IMR-90 (cell line): ENCODE measurements around the gene HAND2. TPM values are rescaled to one million over a fixed set of nuclear protein-coding genes. Genes with fewer than 3 reads are reported as not detected.
A peak's percentile ranks its signal among the peaks of the same experiment; 100 is the strongest.

ENCODE experiments used
- ATAC-seq: fragments of 200-7000 bp; cut with Tn5 transposase; 2 replicates; pipeline ENCODE4 v1.9.1; 2020; ENCODE audit warnings: low read depth, mild to moderate bottlenecking, moderate library complexity
- BruUV-seq: library from RNA; stranded (reverse); fragments of 400-500 nt; replicated peaks from 2 replicates; lab custom pipeline; 2021; lab: Mats Ljungman, UMichigan
- CTCF ChIA-PET: fragments of 300-600 bp; formaldehyde crosslinking; extraction: SDS; loops from one replicate; lab custom pipeline; 2021; ENCODE audit warnings: antibody characterized with exemption; lab: Yijun Ruan, JAX
- POLR2A ChIA-PET: fragments of 300-600 bp; sonication (Branson Sonifier 250); formaldehyde crosslinking; loops from one replicate; lab custom pipeline; 2022; ENCODE audit warnings: antibody characterized with exemption; ENCODE audit not compliant: unreplicated experiment; lab: Charles Lee
- DNase-seq: peaks from one replicate; pipeline ENCODE4 v3.0.0; 2013
- H2AFZ ChIP-seq: replicated peaks from 2 replicates; pipeline ENCODE3; 2013; ENCODE audit warnings: low read length, mild to moderate bottlenecking; ENCODE audit not compliant: poor library complexity
- H2AK5ac ChIP-seq: 2 replicates; pipeline ENCODE4 v1.6.1; 2013; ENCODE audit warnings: low read depth, low read length, inconsistent platforms
- H2AK9ac ChIP-seq: replicated peaks from 2 replicates; pipeline ENCODE3; 2013; ENCODE audit warnings: mild to moderate bottlenecking, low read depth, low read length, moderate library complexity; ENCODE audit not compliant: poor library complexity
- H2BK120ac ChIP-seq: 2 replicates; pipeline ENCODE4 v1.6.1; 2013; ENCODE audit warnings: low read depth, low read length, inconsistent platforms
- H2BK15ac ChIP-seq: 3 replicates; pipeline ENCODE4 v1.6.1; 2013; ENCODE audit warnings: low read depth, low read length, inconsistent platforms
- H2BK20ac ChIP-seq: 2 replicates; pipeline ENCODE4 v1.6.1; 2013; ENCODE audit warnings: low read depth, mild to moderate bottlenecking, inconsistent platforms, low read length, moderate library complexity
- H2BK5ac ChIP-seq: 2 replicates; pipeline ENCODE4 v1.6.1; 2013; ENCODE audit warnings: mild to moderate bottlenecking, low read depth, low read length, inconsistent platforms; ENCODE audit not compliant: poor library complexity, severe bottlenecking
- H3K14ac ChIP-seq: replicated peaks from 2 replicates; pipeline ENCODE4 v1.6.1; 2013; ENCODE audit warnings: low read depth, low read length, inconsistent platforms
- H3K18ac ChIP-seq: 2 replicates; pipeline ENCODE4 v1.6.1; 2013; ENCODE audit warnings: low read depth, low read length, control low read depth
- H3K23ac ChIP-seq: 2 replicates; pipeline ENCODE4 v1.6.1; 2013; ENCODE audit warnings: low read depth, low read length, inconsistent platforms
- H3K27ac ChIP-seq: 2 replicates; pipeline ENCODE4 v1.5.1; 2013; ENCODE audit warnings: mild to moderate bottlenecking, control low read depth, low read length; ENCODE audit not compliant: insufficient read depth
- H3K27me3 ChIP-seq: 2 replicates; pipeline ENCODE4 v1.6.1; 2013; ENCODE audit warnings: low read length; ENCODE audit not compliant: control insufficient read depth, insufficient read depth
- H3K36me3 ChIP-seq: 2 replicates; pipeline ENCODE4 v1.6.1; 2013; ENCODE audit warnings: low read length, mixed read lengths; ENCODE audit not compliant: control insufficient read depth, insufficient read depth
- H3K4ac ChIP-seq: 2 replicates; pipeline ENCODE4 v1.6.1; 2013; ENCODE audit warnings: low read depth, low read length, inconsistent platforms
- H3K4me1 ChIP-seq: 2 replicates; pipeline ENCODE4 v1.6.1; 2013; ENCODE audit warnings: low read length, mixed read lengths; ENCODE audit not compliant: control insufficient read depth, insufficient read depth
- H3K4me2 ChIP-seq: 2 replicates; pipeline ENCODE4 v1.6.1; 2013; ENCODE audit warnings: low read depth, mild to moderate bottlenecking, control low read depth, low read length, moderate library complexity
- H3K4me3 ChIP-seq: 2 replicates; pipeline ENCODE4 v1.5.1; 2013; ENCODE audit warnings: low read depth, mild to moderate bottlenecking, control low read depth, low read length, moderate library complexity; ENCODE audit not compliant: insufficient read depth
- H3K56ac ChIP-seq: 2 replicates; pipeline ENCODE4 v1.6.1; 2013; ENCODE audit warnings: low read length, inconsistent platforms; ENCODE audit not compliant: insufficient read depth; ENCODE audit errors: extremely low read depth
- H3K79me1 ChIP-seq, 2 experiments: 2 replicates each; pipeline ENCODE4 v1.6.1; 2013; ENCODE audit warnings: low read length in 2 of 2, inconsistent platforms in 1 of 2, low read depth in 1 of 2
- H3K9ac ChIP-seq: 2 replicates; pipeline ENCODE4 v1.6.1; 2013; ENCODE audit warnings: low read depth, low read length, control low read depth
- H3K9me1 ChIP-seq: 2 replicates; pipeline ENCODE4 v1.6.1; 2013; ENCODE audit warnings: low read length, inconsistent platforms; ENCODE audit not compliant: insufficient read depth
- H3K9me3 ChIP-seq: 2 replicates; pipeline ENCODE4 v1.6.1; 2013; ENCODE audit warnings: low read length; ENCODE audit not compliant: control insufficient read depth, insufficient read depth
- H4K20me1 ChIP-seq: 2 replicates; pipeline ENCODE4 v1.6.1; 2013; ENCODE audit warnings: low read length, inconsistent platforms; ENCODE audit not compliant: insufficient read depth
- H4K5ac ChIP-seq: 2 replicates; pipeline ENCODE4 v1.6.1; 2013; ENCODE audit warnings: mild to moderate bottlenecking, low read depth, low read length, control low read depth
- H4K8ac ChIP-seq, 2 experiments: 2 replicates each; pipeline ENCODE4 v1.6.1; 2013; ENCODE audit warnings: low read depth in 2 of 2, low read length in 2 of 2, control low read depth in 1 of 2, inconsistent platforms in 1 of 2
- H4K91ac ChIP-seq: 2 replicates; pipeline ENCODE4 v1.6.1; 2013; ENCODE audit warnings: low read depth, low read length, inconsistent platforms; ENCODE audit not compliant: insufficient read depth
- POLR2A ChIP-seq: IDR thresholded peaks from 2 replicates; pipeline ENCODE4 v1.6.1; 2012; ENCODE audit warnings: mild to moderate bottlenecking, low read depth, low read length
- WGBS, 2 experiments: methylation state at CpG; one replicate each; pipeline versions ENCODE4 v1.1.5 to v1.1.7; 2013; ENCODE audit warnings: missing lambda C conversion rate in 2 of 2; ENCODE audit not compliant: insufficient read length in 1 of 2; ENCODE audit errors: extremely low coverage in 2 of 2; 5-methylcytosine and 5-hydroxymethylcytosine counted together
- dilution Hi-C: fragments of 300-500 bp; cut with HindIII; formaldehyde crosslinking; loops from one replicate; pipeline ENCODE4 v1.14.3; 2018; ENCODE audit warnings: low sequenced_read_pairs; ENCODE audit not compliant: unreplicated experiment
- in situ Hi-C: fragments of 300-500 bp; cut with MboI; formaldehyde crosslinking; loops from 3 replicates; pipeline ENCODE4 v1.14.3; 2019; ENCODE audit warnings: low sequenced_read_pairs, inconsistent platforms, mixed read lengths
- intact Hi-C: fragments of 100-400 bp; cut with micrococcal nuclease; formaldehyde crosslinking; loops from 2 replicates; pipeline ENCODE4 v1.10.0; 2022
- polyA plus RNA-seq, 3 experiments: library from polyadenylated mRNA; depleted of rRNA; stranded (reverse); fragments of >200 nt; gene quantifications; 2 replicates each; pipeline ENCODE4 v1.2.3, GENCODE V29; 2012; ENCODE audit warnings: low replicate concordance in 1 of 3
- total RNA-seq: library from RNA; depleted of rRNA; stranded (reverse); fragments of >200 nt; gene quantifications from 2 replicates; pipeline ENCODE4 v1.2.3, GENCODE V29; 2012

Gene HAND2
- total and polyA plus RNA-seq, 2 of the 4 experiments (the other 2 are of a cell fraction): 0.36 to 0.97 TPM

- Histone ChIP-seq H3K18ac (peak overlapping the region; percentile 37; the same call in 1 of the 2 replicates), H3K9me1 (peaks cover 5% of the 10 kb centered on the region; the same call in 1 of the 2 replicates), H2BK20ac (no peak overlapping the region), H2AK9ac (no peak overlapping the region), H2BK120ac (0 out of 2 replicates have a peak overlapping the region, but pooled peaks have one; percentile 1), H3K9me3 (no peaks in the 10 kb centered on the region), H4K20me1 (no peaks in the 10 kb centered on the region), H3K4me3 (no peak overlapping the region), H2AK5ac (no peak overlapping the region), H3K14ac (no peak overlapping the region), H3K56ac (no peak overlapping the region), H3K4me1 (peaks cover 22% of the 10 kb centered on the region), H4K5ac (no peak overlapping the region; the same call in 1 of the 2 replicates), H3K27ac (no peak overlapping the region), H3K79me1 (no peaks in the 10 kb centered on the region), H4K8ac (no peak overlapping the region), H4K91ac (no peak overlapping the region), H3K23ac (no peak overlapping the region), H2BK15ac (peak overlapping the region; percentile 42; the same call in 1 of the 3 replicates), H3K4me2 (no peak overlapping the region), H3K9ac (no peak overlapping the region), H3K27me3 (peaks cover 2% of the 10 kb centered on the region; the same call in 1 of the 2 replicates), H3K36me3 (no peaks in the 10 kb centered on the region), H2BK5ac (no peak overlapping the region), H2AFZ (no peak overlapping the region), H3K4ac (no peak overlapping the region)
- ChIA-PET CTCF (interaction anchor here (0.8 kb wide), 1 partner anchor 66 kb away, joined by 4 read pairs; no protein-coding TSS in a partner anchor), POLR2A (no interaction called here)
- DNase-seq (no peak), ATAC-seq (no peak)
- BruUV-seq: no TSS peak
- no peak for TF ChIP-seq POLR2A
- intact Hi-C loops (no loop called here), dilution Hi-C loops (no loop called here), in situ Hi-C loops (no loop called here)
- no CpG with 5 or more reads among the region's 1 CpG for WGBS, 2 experiments
These were observed 43.2 kb downstream of the HAND2 start for GRCh38 chr4:173486714-173487392.
